Heart left ventricle (tissue), 13 donors: ENCODE results near the gene ANAPC1.

Experiments used
- CTCF ChIP-seq, 12 donors: fragments of 200-600 bp; sonication (generic) in 4 of 12; IDR thresholded peaks; one replicate each; pipeline versions ENCODE4 v1.5.0 to v1.8.0; 2018 to 2022; ENCODE audit warnings: antibody characterized with exemption in 12 of 12, mild to moderate bottlenecking in 5 of 12
- POLR2A ChIP-seq, 2 donors: fragments of 450-650 bp; IDR thresholded peaks; one replicate each; pipeline ENCODE4 v1.6.1; 2017; ENCODE audit warnings: antibody characterized with exemption in 2 of 2, mild to moderate bottlenecking in 2 of 2, moderate library complexity in 2 of 2
- donor health status: ischemic (EF 13 %, LVEDD 7.1; RV severe dilation, severe dysfunction).
- donor health status: DM: no; HTN: yes; CAD: no.
- donor health status: DM: no; HTN: no; CAD: no.
- donor health status: ischemic (EF 25% LVEDD 6.9; RV normal size, moderate dysfunction).
- donor health status: ischemic (EF 25% LVEDD 5.7; RV mildly dilated, moderate dysfunction).
- donor health status: ischemic (EF 35%, LVEDD 5.7; RV mildly dilated, moderate dysfunction).
- donor health status: nonischemic (EF 11% LVEDD 7.7; RV severe dilation, severe dysfunction).
- donor health status: DM: yes; HTN: yes; CAD: no.
- donor health status: PGD.
- donor health status: ischemic (EF 29% LVEDD 5.4; RV normal size, mild dysfunction).
- donor health status: nonischemic (EF 23%, LVEDD 6.1; RV moderate dilation, normal function).

- TF ChIP-seq POLR2A (IDR thresholded peaks at IDR 0.05) (peak in 1 of 2 donors; percentile 18), CTCF (IDR thresholded peaks at IDR 0.05) (no peak)
Observed at GRCh38 chr2:111898703-111899514, 14.9 kb upstream of the ANAPC1 start.
